ENCODE results near the gene CARS2. TPM values are rescaled to one million over a fixed set of nuclear protein-coding genes. Genes with fewer than 3 reads are reported as not detected.
A peak's percentile ranks its signal among the peaks of the same experiment; 100 is the strongest.

Gene CARS2
- total and polyA plus RNA-seq, 2 of the 8 experiments (the other 6 are each of a cell fraction or from before 2014, with no cell fraction given) = 47.7 to 55.9 TPM

GRCh38 chr13:110705826-110706569 is at the start of gene CARS2 (continued):
- peak in 1 of 3 experiments; percentile 6; a peak in 1 of 4 replicates for TF ChIP-seq CTCF (IDR thresholded peaks at IDR 0.05; ENCODE audit: control extremely low read depth in 1 of 3, insufficient read depth in 1 of 3, low read depth in 1 of 3, low read length in 3 of 3)
- peak; percentile 27 for TF ChIP-seq KDM4A (IDR thresholded peaks at IDR 0.05; ENCODE audit: low read depth, low read length, severe bottlenecking)
- TF ChIP-seq GABPA (IDR thresholded peaks at IDR 0.05; ENCODE audit: borderline replicate concordance, insufficient read depth, low read length) = no peak
- TF ChIP-seq EP300 (IDR thresholded peaks at IDR 0.05; ENCODE audit: borderline replicate concordance in 1 of 2, low read depth in 2 of 2, low read length in 2 of 2) = no peak
- no peak for TF ChIP-seq RAD21 (IDR thresholded peaks at IDR 0.05 in 1 of 2, conservative IDR thresholded peaks at IDR 0.05 in 1 of 2; ENCODE audit: low read depth in 2 of 2, low read length in 2 of 2)
- TF ChIP-seq PHF8 (conservative IDR thresholded peaks at IDR 0.05; ENCODE audit: low read depth, low read length) = peak; percentile 83
- TF ChIP-seq GTF2F1 (IDR thresholded peaks at IDR 0.05; ENCODE audit: borderline replicate concordance, low read depth, low read length) = no peak
- 0 out of 4 replicates have a peak, but pooled peaks of 1 of the 2 experiments have one; percentile 80 for TF ChIP-seq HDAC2 (IDR thresholded peaks at IDR 0.05; ENCODE audit: borderline replicate concordance in 1 of 2, low read depth in 2 of 2, low read length in 2 of 2)
- TF ChIP-seq NRF1 (IDR thresholded peaks at IDR 0.05; ENCODE audit: low read depth, low read length) = no peak

Measured in H1 (cell line).